Stimulated activated CD8-positive, alpha-beta memory T cell treated with anti-CD3 and anti-CD28 coated beads, Interleukin-12 subunit alpha, Interleukin-12 subunit beta, amount 100 ng/mL, for 24 hours (primary cell): ENCODE measurements around the gene NPIPA2.
"Not testable (repeated sequence)": the region's sequence is repeated elsewhere in the genome, so short reads cannot be mapped to it uniquely, and the experiment has no call there.

ENCODE experiments used
- DNase-seq: peaks from one replicate; pipeline ENCODE4 v3.0.0-alpha.2; 2020; ENCODE audit errors: extremely low read depth

Gene NPIPA2

GRCh38 chr16:14742273-14743128, at the start of gene NPIPA2:
Gene NPIPA2, plus strand, starts transcription at chr16:14742533. Its CDS starts 5,533 bp downstream, at chr16:14748066.
- not testable (repeated sequence) for DNase-seq

GRCh38 chr16:14694129-14694528, 48.2 kb upstream of the NPIPA2 start, which contains the start of gene PLA2G10:
Gene PLA2G10, minus strand, starts transcription at chr16:14694308. Its CDS starts 79 bp downstream, at chr16:14694229.
- not testable (repeated sequence) for DNase-seq

GRCh38 chr16:14701859-14702258, 40.5 kb upstream of the NPIPA2 start:
- not testable (repeated sequence) for DNase-seq

DNA sequence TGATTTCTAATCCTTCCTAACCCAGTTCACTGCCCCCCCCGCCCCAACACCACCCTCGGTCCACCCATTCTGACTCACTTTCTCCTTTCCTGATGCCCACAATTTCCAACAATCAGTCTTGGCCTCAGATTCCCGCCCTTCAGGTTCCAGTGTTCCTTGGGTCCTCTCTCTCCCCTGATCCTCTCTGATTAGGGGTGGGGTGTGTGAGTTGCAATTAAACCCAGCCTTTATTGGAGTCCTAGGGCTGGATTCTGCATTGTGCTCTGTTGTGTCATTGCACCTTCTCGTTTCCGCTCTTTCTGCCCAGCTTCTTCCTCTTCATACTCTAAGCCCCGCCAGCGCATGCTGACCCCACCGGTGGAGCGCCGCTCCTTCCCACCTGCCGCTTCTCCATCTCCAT, 39.7 kb upstream of the NPIPA2 start:
- DNase-seq = not testable (repeated sequence)

DNA sequence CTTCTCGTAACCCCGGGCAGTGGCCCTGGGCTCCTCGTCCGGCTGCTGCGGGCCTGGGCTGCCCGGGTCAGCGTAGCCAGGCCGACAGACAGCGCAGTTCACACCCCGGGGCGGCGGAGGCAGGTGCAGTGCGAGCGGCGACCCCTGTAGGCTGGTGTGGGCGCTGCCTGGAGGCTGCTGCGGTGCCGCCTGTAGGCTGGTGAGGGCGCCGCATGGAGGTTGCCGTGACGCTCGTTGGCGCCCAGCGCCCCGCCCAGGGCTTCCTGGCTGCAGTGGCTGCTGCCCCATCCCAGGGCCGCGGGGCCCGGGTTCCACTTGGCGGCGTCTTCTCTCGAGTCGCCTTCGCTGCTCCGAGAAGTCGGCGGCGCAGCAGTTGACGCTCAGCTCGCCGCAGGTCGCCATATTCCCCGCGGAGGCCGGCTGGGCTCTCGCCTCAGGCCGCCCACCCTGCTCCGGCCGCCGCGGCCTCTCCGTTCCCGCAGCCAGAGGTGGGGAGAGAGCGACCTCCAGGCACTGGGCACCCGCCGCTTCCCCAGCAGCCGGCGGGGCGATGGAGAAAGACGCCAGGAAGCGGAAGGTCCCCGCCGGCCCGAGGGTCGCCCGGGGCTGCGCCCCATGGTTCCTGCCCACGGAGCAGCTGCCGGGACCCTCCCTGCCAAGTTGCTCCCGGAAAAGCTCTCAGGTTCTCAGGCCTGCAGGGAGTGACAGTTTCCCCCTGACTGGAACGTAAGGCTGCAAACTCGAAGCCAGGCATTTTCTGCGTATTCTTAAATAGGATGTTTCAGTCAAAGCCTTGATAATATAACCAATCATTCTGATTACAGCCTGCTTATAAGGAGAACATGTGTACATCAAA, 38.9 kb upstream of the NPIPA2 start, which contains the start of gene NPIPA3:
NPIPA3 (plus strand) TSS at position 256 of the 856 bp plus-strand sequence. CDS start 5,533 bp downstream, outside the sequence.
- not testable (repeated sequence) for DNase-seq

GRCh38 chr16:14733233-14733632, 9.1 kb upstream of the NPIPA2 start:
- not testable (repeated sequence) for DNase-seq

DNA sequence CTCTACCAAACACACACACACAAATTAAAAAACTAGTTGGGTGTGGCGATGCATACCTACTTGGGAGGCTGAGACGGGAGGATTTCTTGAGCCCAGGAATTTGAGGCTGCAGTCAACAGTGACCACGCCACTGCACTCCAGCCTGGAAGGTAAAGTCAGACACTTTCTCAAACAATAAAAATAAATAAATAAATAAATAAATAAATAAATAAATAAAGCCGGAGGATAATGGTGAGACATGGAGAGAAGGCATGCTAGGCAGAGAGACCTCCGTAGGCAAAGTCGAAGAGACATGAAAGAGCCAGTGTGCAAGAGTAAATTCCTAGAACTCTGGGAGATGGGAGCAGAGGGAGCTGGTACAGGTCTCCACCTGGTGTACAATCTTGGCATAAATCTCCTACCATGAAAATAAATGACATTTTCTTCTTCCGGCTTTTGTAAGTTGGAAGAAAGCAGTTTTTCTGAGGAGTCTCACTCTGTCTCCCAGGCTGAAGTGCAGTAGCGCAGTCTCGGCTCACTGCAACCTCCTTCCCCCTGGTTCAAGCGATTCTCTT, 1.4 kb upstream of the NPIPA2 start:
- not testable (repeated sequence) for DNase-seq

DNA sequence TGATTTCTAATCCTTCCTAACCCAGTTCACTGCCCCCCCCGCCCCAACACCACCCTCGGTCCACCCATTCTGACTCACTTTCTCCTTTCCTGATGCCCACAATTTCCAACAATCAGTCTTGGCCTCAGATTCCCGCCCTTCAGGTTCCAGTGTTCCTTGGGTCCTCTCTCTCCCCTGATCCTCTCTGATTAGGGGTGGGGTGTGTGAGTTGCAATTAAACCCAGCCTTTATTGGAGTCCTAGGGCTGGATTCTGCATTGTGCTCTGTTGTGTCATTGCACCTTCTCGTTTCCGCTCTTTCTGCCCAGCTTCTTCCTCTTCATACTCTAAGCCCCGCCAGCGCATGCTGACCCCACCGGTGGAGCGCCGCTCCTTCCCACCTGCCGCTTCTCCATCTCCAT, 539 bp upstream of the NPIPA2 start:
- not testable (repeated sequence) for DNase-seq

GRCh38 chr16:14773654-14774053, 31.3 kb downstream of the NPIPA2 start:
- not testable (repeated sequence) for DNase-seq

DNA sequence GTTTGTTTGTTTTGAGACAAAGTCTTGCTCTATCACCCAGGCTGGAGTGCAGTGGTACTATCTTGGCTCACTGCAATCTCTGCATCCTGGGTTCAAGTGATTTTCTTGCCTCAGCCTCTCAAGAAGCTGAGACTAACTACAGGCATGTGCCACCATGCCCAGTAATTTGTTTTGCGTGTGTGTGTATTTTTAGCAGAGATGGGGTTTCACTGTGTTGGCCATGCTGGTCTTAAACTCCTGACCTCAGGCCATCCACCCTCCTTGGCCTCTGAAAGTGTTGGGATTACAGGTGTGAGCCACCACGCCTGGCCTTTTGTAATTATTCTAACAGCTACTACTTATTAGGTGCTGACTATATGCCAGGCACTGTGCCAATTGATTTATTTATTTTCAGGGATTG, 33.3 kb downstream of the NPIPA2 start:
- DNase-seq = not testable (repeated sequence)

- DNase-seq = not testable (repeated sequence)
Measured at GRCh38 chr16:14776763-14777162, 34.4 kb downstream of the NPIPA2 start.

GRCh38 chr16:14779368-14779877, 37.1 kb downstream of the NPIPA2 start:
- DNase-seq = not testable (repeated sequence)

DNA sequence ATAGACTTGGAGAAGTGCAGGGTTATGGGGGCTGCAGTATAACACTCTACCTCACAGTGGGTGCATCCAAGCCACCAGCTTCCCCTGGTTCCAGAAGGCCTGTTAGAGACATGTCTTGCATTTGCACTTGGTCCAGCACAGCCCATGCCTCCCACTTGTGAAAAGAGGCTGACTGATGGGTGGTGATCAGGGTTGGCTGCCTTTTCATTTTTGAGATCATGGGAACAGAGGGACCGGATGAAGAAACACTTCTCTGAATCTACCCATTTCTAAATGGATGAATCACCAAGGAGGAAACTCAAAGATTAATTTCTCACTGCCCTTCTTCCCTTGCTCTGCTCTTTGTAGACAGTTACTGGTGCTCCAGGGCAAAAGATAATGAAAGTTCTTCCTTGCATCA, 43.8 kb downstream of the NPIPA2 start:
- not testable (repeated sequence) for DNase-seq

DNA sequence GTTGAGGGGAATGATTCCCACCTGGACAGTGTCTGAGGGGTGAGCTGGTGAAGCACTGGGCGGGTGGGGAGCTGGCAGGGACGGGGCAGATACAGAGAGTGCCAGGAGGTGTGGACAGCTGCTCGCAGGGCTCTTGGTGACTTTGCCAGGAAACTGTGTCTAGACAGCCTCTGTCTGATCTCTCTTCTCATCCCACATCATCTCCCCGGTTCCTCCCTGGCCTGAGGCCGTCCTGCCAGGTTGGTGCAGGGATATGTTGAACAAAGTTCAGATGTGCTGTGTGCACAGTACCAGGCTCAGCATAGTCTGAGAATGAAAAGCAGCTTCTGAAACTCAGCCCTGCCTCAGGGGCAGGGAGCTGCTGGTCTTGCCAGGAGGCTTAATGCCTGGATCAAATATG, 47.2 kb downstream of the NPIPA2 start:
- not testable (repeated sequence) for DNase-seq

DNA sequence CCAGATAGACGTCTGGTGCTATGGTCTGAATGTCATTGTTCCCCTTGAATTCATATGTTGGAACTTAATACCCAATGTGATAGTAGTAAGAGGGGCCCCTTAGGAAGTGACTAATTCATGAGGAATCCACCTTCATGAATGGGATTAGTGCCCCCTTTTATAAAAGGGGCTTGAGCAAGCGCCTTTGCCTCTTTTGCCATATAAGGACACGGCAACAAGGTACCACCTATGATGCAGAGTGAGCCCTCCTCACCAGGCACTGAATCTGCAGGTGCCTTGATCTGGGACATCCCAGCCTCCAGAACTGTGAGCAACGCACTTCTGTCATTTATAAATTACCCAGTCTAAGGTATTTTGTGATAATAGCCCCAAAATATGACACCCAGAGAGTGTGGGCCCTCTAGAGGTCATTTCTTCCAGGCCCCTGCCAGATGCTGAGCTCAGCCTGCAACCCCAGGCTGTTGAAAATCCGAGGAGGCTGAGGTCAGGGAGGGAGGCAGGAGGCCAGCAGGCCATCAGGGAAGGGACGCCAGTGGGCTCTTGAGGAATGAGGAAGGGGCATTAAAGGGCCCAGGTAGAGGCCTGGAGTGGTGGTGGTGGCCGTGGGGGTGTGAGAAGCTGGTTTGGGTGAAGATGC, 48.1 kb downstream of the NPIPA2 start:
- not testable (repeated sequence) for DNase-seq

DNA sequence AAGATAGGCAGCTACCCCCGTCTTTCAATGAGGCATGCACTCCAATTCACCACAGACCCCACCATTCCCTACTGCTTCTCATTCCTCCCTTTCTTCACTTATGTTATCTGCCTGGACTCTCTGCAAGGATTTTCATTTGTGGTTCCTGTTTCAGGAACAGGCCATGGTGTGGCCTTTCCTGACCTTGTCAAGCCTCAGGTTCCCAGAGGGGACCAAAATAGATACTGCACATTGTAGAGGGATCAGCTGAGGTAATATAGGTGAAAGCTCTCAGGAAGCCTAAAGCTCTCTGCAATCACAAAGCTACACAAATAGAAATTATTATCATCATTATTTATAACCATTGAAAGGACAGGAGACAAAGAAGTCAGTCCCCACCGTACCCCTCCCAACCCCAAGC, 50.6 kb downstream of the NPIPA2 start:
- not testable (repeated sequence) for DNase-seq

GRCh38 chr16:14797558-14797957, 55.2 kb downstream of the NPIPA2 start:
- DNase-seq = not testable (repeated sequence)

- DNase-seq = not testable (repeated sequence)
Measured at GRCh38 chr16:14803577-14803976, 61.2 kb downstream of the NPIPA2 start.

- not testable (repeated sequence) for DNase-seq
Measured at GRCh38 chr16:14807184-14807678, 64.9 kb downstream of the NPIPA2 start.

GRCh38 chr16:14813890-14814289, 71.6 kb downstream of the NPIPA2 start:
- not testable (repeated sequence) for DNase-seq
